HepG2 (cell line): ENCODE measurements around the gene NOM1. TPM values are rescaled to one million over a fixed set of nuclear protein-coding genes. Genes with fewer than 3 reads are reported as not detected.

Source experiments
- ATAC-seq: fragments of 200-7000 bp; cut with Tn5 transposase; 3 replicates; pipeline ENCODE4 v1.9.1; 2020; ENCODE audit warnings: mild to moderate bottlenecking, moderate library complexity
- BruUV-seq: library from RNA; stranded (reverse); fragments of 400-500 nt; replicated peaks from 2 replicates; lab custom pipeline; 2021; lab: Mats Ljungman, UMichigan
- CTCF ChIA-PET: fragments of 300-600 bp; formaldehyde crosslinking; extraction: SDS; loops from one replicate; lab custom pipeline; 2021; ENCODE audit warnings: low total read pairs, inconsistent platforms, low intra/inter-chr PET ratio; lab: Yijun Ruan, JAX
- POLR2A ChIA-PET: fragments of 350-600 bp; sonication (Branson Sonifier 250); formaldehyde crosslinking; loops from one replicate; lab custom pipeline; 2020; ENCODE audit warnings: antibody characterized with exemption, inconsistent platforms; lab: Yijun Ruan, JAX
- DNase-seq: peaks from one replicate; pipeline ENCODE4 v3.0.0-alpha.2; 2015; ENCODE audit warnings: low spot score
- FAIRE-seq: peaks from 3 replicates; lab custom pipeline; 2011; peaks lifted over from hg19 to GRCh38; lab: Jason Lieb, UNC
- H2AFZ ChIP-seq: one replicate; pipeline ENCODE4 v1.6.1; 2011; ENCODE audit warnings: low read length, inconsistent platforms
- H3K27ac ChIP-seq: fragments of 300-600 bp; 3 replicates; pipeline ENCODE4 v1.8.0; 2011; ENCODE audit warnings: mixed run types, mild to moderate bottlenecking, mixed read lengths, low read length, inconsistent platforms; ENCODE audit not compliant: insufficient read depth; ENCODE audit errors: extremely low read length
- H3K27me3 ChIP-seq, 2 experiments: fragments of 200-600 bp in 1 of 2; 2 replicates in 1 of 2; 3 replicates in 1 of 2; pipeline versions ENCODE4 v1.6.0 to v1.8.0; 2011; ENCODE audit warnings: low read length in 2 of 2, mild to moderate bottlenecking in 2 of 2, moderate library complexity in 2 of 2, inconsistent platforms in 1 of 2; ENCODE audit not compliant: insufficient read depth in 2 of 2, control insufficient read depth in 1 of 2
- H3K36me3 ChIP-seq, 2 experiments: fragments of 200-600 bp in 1 of 2; replicated peaks in 1 of 2; 2 replicates in 1 of 2; 3 replicates in 1 of 2; pipeline versions ENCODE4 v1.5.1 to v1.8.0; 2011; ENCODE audit warnings: low read length in 2 of 2, inconsistent platforms in 1 of 2; ENCODE audit not compliant: insufficient read depth in 2 of 2, control insufficient read depth in 1 of 2
- H3K4me1 ChIP-seq: 2 replicates; pipeline ENCODE4 v1.5.1; 2012; ENCODE audit warnings: low read length, inconsistent platforms; ENCODE audit not compliant: insufficient read depth
- H3K4me2 ChIP-seq: 2 replicates; pipeline ENCODE4 v1.6.0; 2011; ENCODE audit warnings: low read depth, low read length, inconsistent platforms
- H3K4me3 ChIP-seq, 3 experiments: fragments of 200-600 bp in 1 of 3; sonication (generic), shearing (Covaris generic) in 1 of 3; replicated peaks in 1 of 3; 2 replicates each; pipeline ENCODE4 v1.5.1; 2011 to 2016; ENCODE audit warnings: low read length in 3 of 3, inconsistent platforms in 2 of 3, low read depth in 2 of 3, mild to moderate bottlenecking in 2 of 3, control low read depth in 1 of 3, mixed read lengths in 1 of 3; ENCODE audit not compliant: insufficient read depth in 1 of 3
- H3K79me2 ChIP-seq: one replicate; pipeline ENCODE4 v1.6.1; 2011; ENCODE audit warnings: low read length, inconsistent platforms; ENCODE audit not compliant: insufficient read depth
- H3K9ac ChIP-seq: 2 replicates; pipeline ENCODE4 v1.6.0; 2011; ENCODE audit warnings: mild to moderate bottlenecking, low read depth, low read length, inconsistent platforms; ENCODE audit not compliant: insufficient read depth
- H3K9me3 ChIP-seq: 2 replicates; pipeline ENCODE4 v1.5.1; 2012; ENCODE audit warnings: mild to moderate bottlenecking, low read length
- H4K20me1 ChIP-seq: 2 replicates; pipeline ENCODE4 v1.6.0; 2011; ENCODE audit warnings: inconsistent platforms, mild to moderate bottlenecking, low read length, moderate library complexity; ENCODE audit not compliant: insufficient read depth
- CBX1 ChIP-seq: IDR thresholded peaks from one replicate; pipeline ENCODE4 v1.6.1; 2016; ENCODE audit warnings: antibody characterized with exemption, low read depth
- GTF2F1 ChIP-seq: fragments of 150-350 bp; IDR thresholded peaks from 2 replicates; pipeline ENCODE4 v1.6.1; 2014; ENCODE audit warnings: low read length
- LBX2 ChIP-seq: sonication (generic); formaldehyde crosslinking; IDR thresholded peaks from 2 replicates; pipeline ENCODE4 v1.5.0; 2020; ENCODE audit warnings: missing genetic modification reagents, mild to moderate bottlenecking, borderline replicate concordance
- MED1 ChIP-seq: sonication (generic); formaldehyde crosslinking; IDR thresholded peaks from 2 replicates; pipeline ENCODE4 v1.4.0; 2020; ENCODE audit warnings: missing genetic modification reagents
- NFIC ChIP-seq: IDR thresholded peaks from 2 replicates; pipeline ENCODE4 v1.6.1; 2012; ENCODE audit warnings: mild to moderate bottlenecking, low read length, inconsistent platforms
- PHF5A ChIP-seq: IDR thresholded peaks from one replicate; pipeline ENCODE4 v1.6.1; 2018; ENCODE audit warnings: low read depth, missing genetic modification reagents; ENCODE audit not compliant: unreplicated experiment
- RARG ChIP-seq: sonication (generic); formaldehyde crosslinking; IDR thresholded peaks from 2 replicates; pipeline ENCODE4 v1.4.0; 2020; ENCODE audit warnings: low read depth, mild to moderate bottlenecking, missing genetic modification reagents
- SATB2 ChIP-seq: sonication (generic); formaldehyde crosslinking; IDR thresholded peaks from 2 replicates; pipeline ENCODE4 v1.5.0; 2020; ENCODE audit warnings: missing genetic modification reagents
- ZNF264 ChIP-seq: sonication (generic); formaldehyde crosslinking; IDR thresholded peaks from 2 replicates; pipeline ENCODE4 v1.4.0; 2020; ENCODE audit warnings: missing genetic modification reagents
- ZNF652 ChIP-seq: IDR thresholded peaks from 2 replicates; pipeline ENCODE4 v1.6.1; 2016; ENCODE audit warnings: low read depth, borderline replicate concordance
- ZNF687 ChIP-seq: sonication (generic); formaldehyde crosslinking; IDR thresholded peaks from 2 replicates; pipeline ENCODE4 v1.5.1; 2020; ENCODE audit warnings: mild to moderate bottlenecking, missing genetic modification reagents, moderate library complexity
- WGBS: methylation state at CpG from one replicate; pipeline ENCODE4 v1.1.6; 2017; ENCODE audit warnings: low lambda C conversion rate; 5-methylcytosine and 5-hydroxymethylcytosine counted together
- in situ Hi-C: cut with HindIII; loops from 2 replicates; pipeline ENCODE4 v1.10.0; 2017; ENCODE audit warnings: low pct_unique_long_range_greater_than_20kb; ENCODE audit not compliant: extremely low pct_ligation_motif_present
- intact Hi-C: fragments of 100-400 bp; cut with micrococcal nuclease; formaldehyde crosslinking; loops from one replicate; pipeline ENCODE4 v1.10.0; 2022; ENCODE audit not compliant: unreplicated experiment
- polyA plus RNA-seq, 8 experiments: library from polyadenylated mRNA; depleted of rRNA in 3 of 8; stranded (reverse) in 7 of 8; unstranded in 1 of 8; fragments of >200 nt; fragmentation: Illumina TruSeq in 4 of 8; extraction: Trizol in 4 of 8; gene quantifications; 2 replicates each; pipeline versions ENCODE4 v1.2.1 to v1.2.3, GENCODE V29; 2011 to 2016; ENCODE audit warnings: low read depth in 4 of 8, missing spikeins in 1 of 8, mixed read lengths in 1 of 8; ENCODE audit not compliant: insufficient read depth in 1 of 8
- total RNA-seq, 5 experiments: library from RNA; depleted of rRNA; stranded (reverse); fragments of >200 nt; fragmentation: Illumina TruSeq; extraction: Trizol; gene quantifications; 2 replicates each; pipeline ENCODE4 v1.2.3, GENCODE V29; 2016; ENCODE audit warnings: low read depth in 1 of 5

NOM1 gene
- total and polyA plus RNA-seq, 2 of the 13 experiments (the other 11 are each of a cell fraction or from before 2014, with no cell fraction given): 14.2 to 26.2 TPM

GRCh38 chr7:157001920-157002818, 52.7 kb downstream of the NOM1 start:
- Histone ChIP-seq H3K36me3 (peaks cover 0 to 6% of the 10 kb centered on the region in 2 experiments; a peak in 1 of 5 replicates), H3K4me1 (peaks cover 21% of the 10 kb centered on the region)
- CTCF ChIA-PET: no interaction called here
- WGBS: 52% methylated on average over 20 of the region's 32 CpGs
- no peak for TF ChIP-seq NFIC
- TF ChIP-seq ZNF652 (CRISPR knock-in tag): 0 out of 2 replicates have a peak, but pooled peaks have one; percentile 21
- TF ChIP-seq, all 625 proteins: peak for 1
- Histone ChIP-seq H4K20me1 (0 out of 2 replicates have a peak, but pooled peaks cover 2% of the 10 kb centered on the region), H3K9me3 (no peaks in the 10 kb centered on the region), H3K79me2 (peaks cover 1% of the 10 kb centered on the region), H3K9ac (no peak overlapping the region), H3K27ac (no peak overlapping the region), H3K27me3 (peaks cover 0 to 28% of the 10 kb centered on the region in 2 experiments; a peak in 4 of 5 replicates), H3K4me3 (no peak overlapping the region), H2AFZ (no peak overlapping the region), H3K4me2 (no peak overlapping the region)
- POLR2A ChIA-PET: interaction anchor here (2.1 kb wide), 1 partner anchor 14 kb away, joined by 9 read pairs; no protein-coding TSS in a partner anchor
- DNase-seq (no peak), ATAC-seq (no peak), FAIRE-seq (no peak)
- in situ Hi-C loops: no loop called here
- intact Hi-C loops: no loop called here
- no TSS peak for BruUV-seq

- no peak for TF ChIP-seq PHF5A
- TF ChIP-seq ZNF687 (CRISPR knock-in tag): no peak
- TF ChIP-seq GTF2F1: no peak
- TF ChIP-seq MED1 (CRISPR knock-in tag): no peak
- TF ChIP-seq RARG (CRISPR knock-in tag): no peak
- no peak for TF ChIP-seq ZNF264 (CRISPR knock-in tag)
- TF ChIP-seq LBX2 (CRISPR knock-in tag): no peak
- TF ChIP-seq SATB2 (CRISPR knock-in tag): no peak
- TF ChIP-seq CBX1: no peak
- intact Hi-C loops (no loop called here), in situ Hi-C loops (no loop called here)
- no peak for FAIRE-seq
- no peak overlapping the region for H3K9ac ChIP-seq
- H3K4me3 ChIP-seq: no peak overlapping the region
- H2AFZ ChIP-seq: no peak overlapping the region
- ChIA-PET CTCF (no interaction called here), POLR2A (no interaction called here)
- peaks cover 0 to 6% of the 10 kb centered on the region in 2 experiments; a peak in 1 of 5 replicates for H3K36me3 ChIP-seq
- peaks cover 28% of the 10 kb centered on the region for H3K4me1 ChIP-seq
- no peak for DNase-seq
- peaks cover 7% of the 10 kb centered on the region for H3K79me2 ChIP-seq
- H3K27me3 ChIP-seq: peaks cover 0 to 24% of the 10 kb centered on the region in 2 experiments; a peak in 4 of 5 replicates
- H3K27ac ChIP-seq: no peak overlapping the region
- no peak overlapping the region for H3K4me2 ChIP-seq
- H4K20me1 ChIP-seq: peaks cover 6% of the 10 kb centered on the region; the same call in 1 of the 2 replicates
- no peaks in the 10 kb centered on the region for H3K9me3 ChIP-seq
- no TSS peak for BruUV-seq
- WGBS: 73% methylated on average over 29 of the region's 47 CpGs
- no peak for ATAC-seq
These were observed 53.4 kb downstream of the NOM1 start for GRCh38 chr7:157002819-157003421.
